M059J (cell line): Measurements from ENCODE around the gene ITGBL1. TPM values are rescaled to one million over a fixed set of nuclear protein-coding genes. Genes with fewer than 3 reads are reported as not detected.
"Not testable (repeated sequence)": the region's sequence is repeated elsewhere in the genome, so short reads cannot be mapped to it uniquely, and the experiment has no call there.

Source experiments
- DNase-seq: peaks from one replicate; pipeline ENCODE4 v3.0.0-alpha.2; 2012; ENCODE audit warnings: low read depth
- total RNA-seq: library from RNA; depleted of rRNA; stranded (reverse); fragments of >200 nt; shearing (Covaris generic); gene quantifications from 2 replicates; pipeline ENCODE4 v1.2.3, GENCODE V29; 2014

Gene ITGBL1
- total RNA-seq, 1 experiment from 2014 or later: 21.4 TPM

- DNase-seq: peak; percentile 79
Observed at GRCh38 chr13:101512650-101513049, 60.2 kb downstream of the ITGBL1 start.

GRCh38 chr13:101514100-101514499, 61.6 kb downstream of the ITGBL1 start:
- DNase-seq: no peak

- DNase-seq: peak; percentile 64
Observed at GRCh38 chr13:101514695-101515275, 62.3 kb downstream of the ITGBL1 start.

- DNase-seq: no peak
Observed at GRCh38 chr13:101515504-101515903, 63.0 kb downstream of the ITGBL1 start.

GRCh38 chr13:101516262-101516661, 63.8 kb downstream of the ITGBL1 start:
- no peak for DNase-seq

- peak; percentile 86 for DNase-seq
Observed at GRCh38 chr13:101520672-101521071, 68.2 kb downstream of the ITGBL1 start.

GRCh38 chr13:101521371-101521770, 68.9 kb downstream of the ITGBL1 start:
- DNase-seq: no peak

- no peak for DNase-seq
Observed at GRCh38 chr13:101522607-101523006, 70.1 kb downstream of the ITGBL1 start.

GRCh38 chr13:101523154-101524131, 71.0 kb downstream of the ITGBL1 start:
- DNase-seq: peak; percentile 88

GRCh38 chr13:101527130-101527529, 74.7 kb downstream of the ITGBL1 start:
- DNase-seq: no peak

- DNase-seq: peak; percentile 90
Observed at GRCh38 chr13:101529422-101529821, 76.9 kb downstream of the ITGBL1 start.

- DNase-seq: peak; percentile 47
Observed at GRCh38 chr13:101530293-101530692, 77.8 kb downstream of the ITGBL1 start.

GRCh38 chr13:101535192-101535746, 82.8 kb downstream of the ITGBL1 start:
- peak; percentile 54 for DNase-seq

GRCh38 chr13:101536079-101536478, 83.6 kb downstream of the ITGBL1 start:
- DNase-seq: no peak

- DNase-seq: not testable (repeated sequence)
Observed at GRCh38 chr13:101544544-101544943, 92.1 kb downstream of the ITGBL1 start.

GRCh38 chr13:101544979-101545378, 92.5 kb downstream of the ITGBL1 start:
- no peak for DNase-seq

GRCh38 chr13:101545521-101545920, 93.0 kb downstream of the ITGBL1 start:
- DNase-seq: peak; percentile 24

- DNase-seq: no peak
Observed at GRCh38 chr13:101552286-101552685, 99.8 kb downstream of the ITGBL1 start.

GRCh38 chr13:101552786-101553185, 100.3 kb downstream of the ITGBL1 start:
- DNase-seq: peak; percentile 39

GRCh38 chr13:101554420-101555125, 102.1 kb downstream of the ITGBL1 start:
- peak; percentile 38 for DNase-seq

GRCh38 chr13:101555610-101556009, 103.1 kb downstream of the ITGBL1 start:
- DNase-seq: no peak

GRCh38 chr13:101556676-101557123, 104.2 kb downstream of the ITGBL1 start:
- peak; percentile 47 for DNase-seq
